HG03520 (cell line): ENCODE data around the gene SLC33A1.
"Not testable (repeated sequence)": the region's sequence is repeated elsewhere in the genome, so short reads cannot be mapped to it uniquely, and the experiment has no call there.

Experiments used
- ATAC-seq: cut with Tn5 transposase; IDR thresholded peaks from one replicate; pipeline ENCODE4 v1.9.1; 2021; ENCODE audit warnings: mild to moderate bottlenecking, moderate library complexity; ENCODE audit not compliant: unreplicated experiment

Gene SLC33A1

GRCh38 chr3:155862290-155862982 is 8.2 kb upstream of the SLC33A1 start:
- ATAC-seq = not testable (repeated sequence)

GRCh38 chr3:155861476-155862183 is 7.4 kb upstream of the SLC33A1 start:
- no peak for ATAC-seq

- not testable (repeated sequence) for ATAC-seq
These were observed 6.2 kb upstream of the SLC33A1 start for GRCh38 chr3:155860424-155860823.

GRCh38 chr3:155859859-155860258 is 5.6 kb upstream of the SLC33A1 start:
- no peak for ATAC-seq

- ATAC-seq = peak; percentile 3
These were observed 750 bp downstream of the SLC33A1 start for GRCh38 chr3:155853214-155854140.

GRCh38 chr3:155852341-155852740 is 1.9 kb downstream of the SLC33A1 start:
- ATAC-seq = no peak

- ATAC-seq = not testable (repeated sequence)
These were observed 4.8 kb downstream of the SLC33A1 start for GRCh38 chr3:155849404-155849803.

- ATAC-seq = no peak
These were observed 6.2 kb downstream of the SLC33A1 start for GRCh38 chr3:155847993-155848392.

GRCh38 chr3:155846119-155846518 is 8.1 kb downstream of the SLC33A1 start:
- ATAC-seq = no peak

GRCh38 chr3:155843569-155843968 is 10.7 kb downstream of the SLC33A1 start:
- ATAC-seq = no peak

- no peak for ATAC-seq
These were observed 18.7 kb downstream of the SLC33A1 start for GRCh38 chr3:155835341-155836071.

- ATAC-seq = not testable (repeated sequence)
These were observed 25.6 kb downstream of the SLC33A1 start for GRCh38 chr3:155828490-155829098.

GRCh38 chr3:155815030-155815545 is 39.1 kb downstream of the SLC33A1 start:
- ATAC-seq = no peak

- ATAC-seq = not testable (repeated sequence)
These were observed 41.0 kb downstream of the SLC33A1 start for GRCh38 chr3:155813224-155813623.

GRCh38 chr3:155809181-155809580 is 45.0 kb downstream of the SLC33A1 start:
- no peak for ATAC-seq

- no peak for ATAC-seq
These were observed 46.4 kb downstream of the SLC33A1 start for GRCh38 chr3:155807823-155808222.

GRCh38 chr3:155805802-155806618 is 48.2 kb downstream of the SLC33A1 start, which contains the start of gene C3orf33:
Gene C3orf33, minus strand, starts transcription at chr3:155806278. Its CDS starts 26 bp downstream, at chr3:155806252.
- ATAC-seq = peak; percentile 96

GRCh38 chr3:155805204-155805801 is 48.9 kb downstream of the SLC33A1 start:
- ATAC-seq = peak; percentile 26

GRCh38 chr3:155804323-155804722 is 49.9 kb downstream of the SLC33A1 start:
- no peak for ATAC-seq
